Measurements from ENCODE around the gene SAMHD1. TPM values are rescaled to one million over a fixed set of nuclear protein-coding genes. Genes with fewer than 3 reads are reported as not detected.
"Not testable (repeated sequence)": the region's sequence is repeated elsewhere in the genome, so short reads cannot be mapped to it uniquely, and the experiment has no call there.

Gene SAMHD1
- polyA plus RNA-seq, 2 of the 4 experiments (the other 2 are of a cell fraction) = 9.8 to 11.7 TPM

GRCh38 chr20:36967636-36968035 lies 16.1 kb upstream of the SAMHD1 start:
- POLR2A ChIA-PET = no interaction called here
- 85% methylated on average over 5 of the region's 5 CpGs for WGBS (ENCODE audit: missing lambda C conversion rate)
- FAIRE-seq (no peak), ATAC-seq (no peak), DNase-seq (ENCODE audit: low read depth in 1 of 2, low spot score in 1 of 2) (no peak)
- no peak overlapping the region for H3K27ac ChIP-seq
- no peaks in the 10 kb centered on the region for H3K4me1 ChIP-seq
- no peak overlapping the region for H3K4me3 ChIP-seq
- no peak overlapping the region for H3K4me2 ChIP-seq
- CTCF ChIA-PET = no interaction called here
- TF ChIP-seq TP53 (CRISPR knock-in tag; IDR thresholded peaks at IDR 0.05) = no peak
- TF ChIP-seq MAZ (IDR thresholded peaks at IDR 0.05; ENCODE audit: borderline replicate concordance, low read depth, low read length) = no peak
- TF ChIP-seq RAD21 (conservative IDR thresholded peaks at IDR 0.05 in 1 of 2, IDR thresholded peaks at IDR 0.05 in 1 of 2) = no peak
- TF ChIP-seq FOXS1 (CRISPR knock-in tag; IDR thresholded peaks at IDR 0.05) = no peak
- TF ChIP-seq PHF8 (IDR thresholded peaks at IDR 0.05; ENCODE audit: borderline replicate concordance, low read depth) = no peak
- TF ChIP-seq FOSL2 (IDR thresholded peaks at IDR 0.05) = no peak
- no peak for TF ChIP-seq FOSL2 (CRISPR knock-in tag; IDR thresholded peaks at IDR 0.05)
- no peak for TF ChIP-seq RFX5 (IDR thresholded peaks at IDR 0.05)
- no peak for TF ChIP-seq POLR2AphosphoS2 (conservative IDR thresholded peaks at IDR 0.05; ENCODE audit: low read length)
- TF ChIP-seq CHD2 (IDR thresholded peaks at IDR 0.05; ENCODE audit: low read length, partially characterized antibody) = no peak
- no peak for TF ChIP-seq POLR2A (IDR thresholded peaks at IDR 0.05; ENCODE audit: low read length)
- no peak for TF ChIP-seq RARB (CRISPR knock-in tag; IDR thresholded peaks at IDR 0.05)
- TF ChIP-seq JUN (IDR thresholded peaks at IDR 0.05) = no peak
- TF ChIP-seq NPAS2 (CRISPR knock-in tag; IDR thresholded peaks at IDR 0.05; ENCODE audit: borderline replicate concordance) = no peak
- peaks cover 5% of the 10 kb centered on the region; the same call in 1 of the 3 replicates for H3K9me3 ChIP-seq

GRCh38 chr20:36966965-36967364 lies 15.5 kb upstream of the SAMHD1 start:
- H3K27ac ChIP-seq; H3K4me1 ChIP-seq; DNase-seq (ENCODE audit: low read depth in 1 of 2, low spot score in 1 of 2); POLR2A ChIA-PET; H3K4me2 ChIP-seq; H3K9me3 ChIP-seq; FAIRE-seq; H3K4me3 ChIP-seq: not testable (repeated sequence)
- ATAC-seq = peak in 1 of 2 experiments; percentile 66; a peak in 3 of 6 replicates
- WGBS (ENCODE audit: missing lambda C conversion rate) = 87% methylated on average over 3 of the region's 3 CpGs
- CTCF ChIA-PET = interaction anchor here (0.6 kb wide), 2 partner anchors 40 to 354 kb away, joined by 3 read pairs; no protein-coding TSS in a partner anchor

GRCh38 chr20:36962354-36962941 lies 10.9 kb upstream of the SAMHD1 start:
- FAIRE-seq; DNase-seq (ENCODE audit: low read depth in 1 of 2, low spot score in 1 of 2); H3K9me3 ChIP-seq; H3K4me1 ChIP-seq; H3K27ac ChIP-seq; H3K4me3 ChIP-seq; H3K4me2 ChIP-seq; ATAC-seq; CTCF ChIA-PET: not testable (repeated sequence)
- WGBS (ENCODE audit: missing lambda C conversion rate) = 63% methylated on average over 9 of the region's 9 CpGs
- POLR2A ChIA-PET = interaction anchor here (0.5 kb wide), 1 partner anchor 92 kb away, joined by 3 read pairs; no protein-coding TSS in a partner anchor

- FAIRE-seq = no peak
- ChIA-PET CTCF (interaction anchor here (1.2 kb wide), 1 partner anchor 14 kb away, joined by 3 read pairs; no protein-coding TSS in a partner anchor), POLR2A (no interaction called here)
- WGBS (ENCODE audit: missing lambda C conversion rate) = 68% methylated on average over 4 of the region's 4 CpGs
- no peak for DNase-seq (ENCODE audit: low read depth in 1 of 2, low spot score in 1 of 2)
- no peaks in the 10 kb centered on the region for H3K4me1 ChIP-seq
- TF ChIP-seq ZC3H11A (IDR thresholded peaks at IDR 0.05) = no peak
- no peak for TF ChIP-seq CHD4 (IDR thresholded peaks at IDR 0.05; ENCODE audit: borderline replicate concordance)
- no peak for TF ChIP-seq MAX (IDR thresholded peaks at IDR 0.05)
- TF ChIP-seq GATA3 (IDR thresholded peaks at IDR 0.05; ENCODE audit: borderline replicate concordance) = no peak
- TF ChIP-seq ZSCAN20 (CRISPR knock-in tag; IDR thresholded peaks at IDR 0.05) = no peak
- no peak for TF ChIP-seq CEBPB (IDR thresholded peaks at IDR 0.05)
- no peak for TF ChIP-seq KDM5A (IDR thresholded peaks at IDR 0.05)
- no peak for TF ChIP-seq ZFP36 (IDR thresholded peaks at IDR 0.05; ENCODE audit: borderline replicate concordance, partially characterized antibody)
- no peak for TF ChIP-seq SMC3 (IDR thresholded peaks at IDR 0.05)
- TF ChIP-seq PBX3 (IDR thresholded peaks at IDR 0.05) = no peak
- TF ChIP-seq NFE2L2 (conservative IDR thresholded peaks at IDR 0.05; ENCODE audit: low read length) = no peak
- no peak for ATAC-seq
- no peak overlapping the region for H3K4me3 ChIP-seq
- H3K4me2 ChIP-seq = no peak overlapping the region
- H3K27ac ChIP-seq = no peak overlapping the region
- H3K9me3 ChIP-seq = peaks cover 5% of the 10 kb centered on the region; the same call in 1 of the 3 replicates
These were observed 7.7 kb upstream of the SAMHD1 start for GRCh38 chr20:36959242-36959641.

Measured in A549 (cell line).